Uterus (tissue), 4 donors: Measurements from ENCODE around the gene KCNC3. TPM values are rescaled to one million over a fixed set of nuclear protein-coding genes. Genes with fewer than 3 reads are reported as not detected.

Experiments
- DNase-seq, 2 donors: peaks; one replicate each; pipeline ENCODE4 v3.0.0-alpha.2; 2019 to 2020
- H3K27ac ChIP-seq, 2 donors: fragments of 200-600 bp; sonication (generic); 1 replicate in 1 of 2; 2 replicates in 1 of 2; pipeline ENCODE4 v1.5.1; 2016 to 2018
- H3K27me3 ChIP-seq, 2 donors: fragments of 200-600 bp; sonication (generic); one replicate each; pipeline ENCODE4 v1.5.1; 2018 to 2019; ENCODE audit warnings: control low read depth in 1 of 2
- H3K36me3 ChIP-seq, 2 donors: fragments of 200-600 bp; sonication (generic); one replicate each; pipeline ENCODE4 v1.5.1; 2019; ENCODE audit warnings: control low read depth in 1 of 2
- H3K4me1 ChIP-seq, 2 donors: fragments of 200-600 bp; sonication (generic); one replicate each; pipeline ENCODE4 v1.5.1; 2018 to 2019; ENCODE audit warnings: control low read depth in 1 of 2
- H3K4me3 ChIP-seq, 2 donors: fragments of 200-600 bp; sonication (generic); 1 replicate in 1 of 2; 2 replicates in 1 of 2; pipeline ENCODE4 v1.5.1; 2018 to 2019; ENCODE audit warnings: mild to moderate bottlenecking in 1 of 2
- H3K9me3 ChIP-seq, 2 donors: fragments of 200-600 bp; sonication (generic); one replicate each; pipeline ENCODE4 v1.5.1; 2019; ENCODE audit warnings: control low read depth in 1 of 2
- POLR2A ChIP-seq, 2 donors: fragments of 450-650 bp; IDR thresholded peaks; one replicate each; pipeline ENCODE4 v1.6.1; 2016; ENCODE audit warnings: antibody characterized with exemption in 2 of 2, mild to moderate bottlenecking in 1 of 2, moderate library complexity in 1 of 2
- intact Hi-C: fragments of 100-400 bp; cut with DNase I; formaldehyde crosslinking; loops from one replicate; pipeline ENCODE4 v1.15.1; 2023; ENCODE audit warnings: low total_unique reads
- total RNA-seq, 4 donors: library from RNA; depleted of rRNA in 3 of 4; stranded (reverse); fragments of >200 nt in 3 of 4; gene quantifications; one replicate each; pipeline versions ENCODE4 v1.1.0 to v1.2.4, GENCODE V29; 2014 to 2023
- TF ChIP-seq, protein P1 (sequence below), 4 experiments: fragments of 200-600 bp in 2 of 4; fragments of 450-650 bp in 2 of 4; sonication (generic) in 2 of 4; IDR thresholded peaks; one replicate each; pipeline ENCODE4 v1.5.1; 2016 to 2019; ENCODE audit warnings: antibody characterized with exemption in 4 of 4, mild to moderate bottlenecking in 2 of 4, moderate library complexity in 1 of 4
- donor health status: DM: yes; HTN: yes; CAD: no.

Gene KCNC3
- total RNA-seq, 4 donors from 2014 or later, result 0.26 to 2.4 (median 0.85) TPM; not detected in 1

DNA sequence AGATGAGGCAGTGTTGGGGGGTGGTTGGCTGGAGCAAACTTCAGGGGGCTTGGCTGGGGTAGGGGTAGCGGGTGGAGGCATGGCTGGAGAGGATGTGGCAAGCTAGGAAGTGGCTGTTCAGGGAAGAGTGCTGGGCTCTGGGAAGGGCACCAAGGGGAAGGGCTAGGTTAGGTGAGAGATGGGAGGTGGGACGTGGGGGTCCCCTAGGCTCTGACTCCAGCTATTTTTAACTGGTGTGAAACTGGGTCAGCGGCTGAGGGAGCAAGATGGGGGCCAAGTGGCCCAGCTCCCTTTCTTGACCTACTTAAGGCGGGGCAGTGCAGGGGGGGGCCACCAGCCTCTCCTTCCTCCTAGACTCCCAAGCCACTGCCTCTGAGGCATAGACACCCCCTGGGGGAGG is 7.3 kb downstream of the KCNC3 start:
- DNase-seq, result no peak
- Histone ChIP-seq H3K9me3 (no peaks in the 10 kb centered on the region), H3K27ac (no peak overlapping the region), H3K27me3 (peaks cover 0 to 5% of the 10 kb centered on the region in 2 donors), H3K4me3 (no peak overlapping the region), H3K4me1 (no peaks in the 10 kb centered on the region), H3K36me3 (no peaks in the 10 kb centered on the region)
- TF ChIP-seq, protein P1, sequence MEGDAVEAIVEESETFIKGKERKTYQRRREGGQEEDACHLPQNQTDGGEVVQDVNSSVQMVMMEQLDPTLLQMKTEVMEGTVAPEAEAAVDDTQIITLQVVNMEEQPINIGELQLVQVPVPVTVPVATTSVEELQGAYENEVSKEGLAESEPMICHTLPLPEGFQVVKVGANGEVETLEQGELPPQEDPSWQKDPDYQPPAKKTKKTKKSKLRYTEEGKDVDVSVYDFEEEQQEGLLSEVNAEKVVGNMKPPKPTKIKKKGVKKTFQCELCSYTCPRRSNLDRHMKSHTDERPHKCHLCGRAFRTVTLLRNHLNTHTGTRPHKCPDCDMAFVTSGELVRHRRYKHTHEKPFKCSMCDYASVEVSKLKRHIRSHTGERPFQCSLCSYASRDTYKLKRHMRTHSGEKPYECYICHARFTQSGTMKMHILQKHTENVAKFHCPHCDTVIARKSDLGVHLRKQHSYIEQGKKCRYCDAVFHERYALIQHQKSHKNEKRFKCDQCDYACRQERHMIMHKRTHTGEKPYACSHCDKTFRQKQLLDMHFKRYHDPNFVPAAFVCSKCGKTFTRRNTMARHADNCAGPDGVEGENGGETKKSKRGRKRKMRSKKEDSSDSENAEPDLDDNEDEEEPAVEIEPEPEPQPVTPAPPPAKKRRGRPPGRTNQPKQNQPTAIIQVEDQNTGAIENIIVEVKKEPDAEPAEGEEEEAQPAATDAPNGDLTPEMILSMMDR (IDR thresholded peaks at IDR 0.05), result no peak
- no peak for TF ChIP-seq POLR2A (IDR thresholded peaks at IDR 0.05)
- intact Hi-C loops, result no loop called here

DNA sequence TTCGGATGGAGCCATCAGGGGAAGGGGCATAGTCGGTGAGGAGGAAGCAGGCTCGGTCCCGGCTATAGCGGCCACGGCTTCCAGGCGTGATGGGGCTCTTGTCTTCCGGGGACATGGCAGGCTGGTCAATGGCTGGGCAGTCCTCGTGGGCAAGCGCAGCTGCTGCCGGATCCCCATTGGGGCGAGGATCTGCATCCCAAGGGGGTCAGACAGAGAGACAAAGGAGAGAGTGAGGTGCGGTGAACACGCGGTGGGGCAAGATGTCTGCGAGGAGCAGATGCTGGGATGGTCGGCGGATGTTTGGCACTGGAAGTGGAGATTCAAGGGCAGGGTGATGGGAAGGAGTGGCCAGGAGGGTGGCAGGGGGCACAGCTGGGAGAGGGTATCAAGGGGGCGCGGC is 8.6 kb downstream of the KCNC3 start:
- no peaks in the 10 kb centered on the region for H3K36me3 ChIP-seq

DNA sequence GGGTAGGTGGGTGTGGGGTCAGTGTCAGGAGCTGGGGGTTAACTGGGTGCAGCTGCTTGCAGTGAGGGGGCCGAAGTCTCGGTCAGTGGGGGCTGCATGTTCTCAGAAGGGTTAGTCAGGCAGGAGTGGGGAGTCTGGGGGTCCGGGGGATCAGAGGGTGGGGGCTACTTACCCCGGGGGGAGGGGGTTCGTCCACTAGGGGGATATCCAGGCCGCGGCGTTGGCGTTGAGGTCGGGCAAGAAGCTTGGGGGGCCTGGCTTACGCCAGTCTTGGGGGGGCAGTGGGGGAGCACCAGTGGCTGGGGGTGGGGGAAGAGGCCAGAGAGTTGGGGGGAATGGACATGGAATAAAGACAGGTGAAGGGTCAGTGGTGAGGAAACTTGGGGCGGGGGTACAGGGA is 9.1 kb downstream of the KCNC3 start:
- no peak overlapping the region for H3K4me3 ChIP-seq
- TF ChIP-seq, protein P1 (IDR thresholded peaks at IDR 0.05), result no peak
- intact Hi-C loops, result no loop called here
- DNase-seq, result no peak
- H3K27ac ChIP-seq, result no peak overlapping the region
- H3K27me3 ChIP-seq, result peaks cover 0 to 3% of the 10 kb centered on the region in 2 donors
- H3K9me3 ChIP-seq, result no peaks in the 10 kb centered on the region
- no peaks in the 10 kb centered on the region for H3K4me1 ChIP-seq
- H3K36me3 ChIP-seq, result no peaks in the 10 kb centered on the region

More for the DNA sequence above, 8.6 kb downstream of the KCNC3 start:
- Histone ChIP-seq H3K4me3 (no peak overlapping the region), H3K27me3 (no peaks in the 10 kb centered on the region), H3K4me1 (no peaks in the 10 kb centered on the region), H3K27ac (no peak overlapping the region), H3K9me3 (no peaks in the 10 kb centered on the region)
- DNase-seq, result no peak
- intact Hi-C loops, result no loop called here
- no peak for TF ChIP-seq POLR2A (IDR thresholded peaks at IDR 0.05)
- TF ChIP-seq, protein P1 (IDR thresholded peaks at IDR 0.05), result no peak

DNA sequence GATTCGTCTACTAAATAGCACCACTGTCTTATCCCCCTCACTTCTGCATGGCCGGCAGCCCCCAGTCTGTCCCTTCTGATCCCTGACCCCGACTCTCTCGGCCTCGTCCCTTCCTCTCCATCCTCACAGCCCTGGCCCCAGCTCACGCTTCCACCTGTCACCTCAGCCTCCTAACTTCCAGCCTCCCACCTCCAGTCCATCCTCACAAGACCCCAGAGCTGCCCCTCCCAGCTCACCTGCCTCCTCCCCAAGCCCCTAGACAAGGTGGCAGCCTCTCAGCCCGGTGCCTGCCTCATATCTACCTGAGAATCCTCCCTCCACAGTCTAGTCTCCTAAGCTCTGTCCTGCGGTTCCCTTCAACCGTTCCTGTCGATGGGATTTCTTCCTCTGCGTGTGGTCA is 10.0 kb downstream of the KCNC3 start:
- Histone ChIP-seq H3K36me3 (no peaks in the 10 kb centered on the region), H3K9me3 (no peaks in the 10 kb centered on the region), H3K27ac (no peak overlapping the region), H3K27me3 (peaks cover 0 to 12% of the 10 kb centered on the region in 2 donors), H3K4me1 (no peaks in the 10 kb centered on the region), H3K4me3 (no peak overlapping the region)
- intact Hi-C loops, result no loop called here
- TF ChIP-seq POLR2A (IDR thresholded peaks at IDR 0.05), result no peak
- TF ChIP-seq, protein P1 (IDR thresholded peaks at IDR 0.05), result no peak
- DNase-seq, result no peak

DNA sequence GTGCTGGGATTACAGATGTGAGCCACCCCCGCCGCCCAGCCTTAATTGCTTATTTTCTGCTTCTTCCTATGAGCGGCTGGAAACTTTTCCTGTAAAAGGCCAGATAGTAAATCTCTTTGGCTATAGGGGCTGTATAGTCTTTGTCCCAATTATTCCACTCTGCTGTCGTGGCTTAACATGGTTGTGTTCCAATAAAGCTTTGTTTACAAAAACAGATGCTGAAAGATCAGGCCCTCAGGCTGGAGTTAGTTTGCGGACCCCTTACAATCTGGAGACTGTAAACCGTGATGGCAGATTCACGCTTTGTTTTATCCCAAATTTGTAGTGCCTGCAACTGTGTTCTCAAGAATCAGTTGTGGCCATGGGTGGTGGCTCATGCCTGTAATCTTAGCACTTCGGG is 10.7 kb downstream of the KCNC3 start:
- no peak overlapping the region for H3K4me3 ChIP-seq
- H3K27me3 ChIP-seq, result peaks cover 0 to 18% of the 10 kb centered on the region in 2 donors
- intact Hi-C loops, result no loop called here
- H3K36me3 ChIP-seq, result no peaks in the 10 kb centered on the region
- no peak for DNase-seq
- no peaks in the 10 kb centered on the region for H3K4me1 ChIP-seq
- TF ChIP-seq, protein P1 (IDR thresholded peaks at IDR 0.05), result no peak
- no peak for TF ChIP-seq POLR2A (IDR thresholded peaks at IDR 0.05)
- no peaks in the 10 kb centered on the region for H3K9me3 ChIP-seq
- no peak overlapping the region for H3K27ac ChIP-seq
